Urothelium cell line (cell line): Measurements from ENCODE around the gene JMJD6.

Experiments used
- DNase-seq: peaks from one replicate; pipeline ENCODE4 v3.0.0; 2011; ENCODE audit warnings: low spot score, mixed read lengths
- FAIRE-seq: peaks from 2 replicates; lab custom pipeline; 2011; peaks lifted over from hg19 to GRCh38; lab: Jason Lieb, UNC

JMJD6 gene

GRCh38 chr17:76683011-76683755 is 43.2 kb downstream of the JMJD6 start:
- FAIRE-seq = no peak

DNA sequence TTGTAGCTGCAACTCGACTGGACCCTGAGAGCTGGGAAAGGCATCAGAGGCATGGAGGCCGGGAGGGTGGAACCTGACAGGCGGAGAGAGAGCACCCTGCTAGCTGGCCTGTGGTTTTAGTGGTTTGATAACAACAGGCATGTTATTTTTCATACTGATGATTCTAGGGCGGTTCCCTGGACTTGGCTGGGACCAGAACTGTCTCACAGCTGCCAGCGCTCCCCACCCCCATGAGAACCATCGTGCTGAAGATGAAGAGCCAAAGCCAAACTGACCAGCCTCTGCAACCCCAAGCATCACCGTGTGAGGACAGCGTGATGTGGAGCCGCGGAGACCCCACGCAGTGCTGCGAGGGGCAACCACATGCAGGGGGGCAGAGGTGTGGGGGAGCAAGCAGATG is 44.1 kb downstream of the JMJD6 start:
- FAIRE-seq (peak; percentile 52), DNase-seq (no peak)

More at GRCh38 chr17:76683011-76683755, 43.2 kb downstream of the JMJD6 start:
- no peak for DNase-seq

- FAIRE-seq (peak; percentile 30), DNase-seq (peak; percentile 66)
Observed at GRCh38 chr17:76681222-76682137, 44.9 kb downstream of the JMJD6 start.

DNA sequence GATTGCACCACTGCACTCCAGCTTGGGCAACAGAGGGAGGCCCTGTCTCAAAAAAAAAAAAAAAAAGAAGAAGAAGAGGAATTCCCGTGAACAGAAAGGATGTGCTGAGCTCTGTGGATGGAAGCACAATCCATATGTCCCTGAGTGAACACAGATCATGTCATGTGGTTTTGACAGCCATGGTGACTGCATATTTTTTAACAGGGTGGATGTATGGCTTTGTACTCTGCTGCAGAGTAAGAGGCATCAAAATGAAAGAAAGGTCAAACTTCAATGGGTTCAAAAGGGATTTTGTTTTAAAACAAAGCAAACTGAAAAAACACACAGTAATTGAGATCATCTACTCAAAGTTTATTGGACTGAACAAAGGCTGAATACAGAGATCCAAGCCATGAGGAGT is 47.2 kb downstream of the JMJD6 start:
- FAIRE-seq (no peak), DNase-seq (no peak)

- FAIRE-seq = no peak
- DNase-seq = no peak
Observed at GRCh38 chr17:76678330-76678729, 48.1 kb downstream of the JMJD6 start.

DNA sequence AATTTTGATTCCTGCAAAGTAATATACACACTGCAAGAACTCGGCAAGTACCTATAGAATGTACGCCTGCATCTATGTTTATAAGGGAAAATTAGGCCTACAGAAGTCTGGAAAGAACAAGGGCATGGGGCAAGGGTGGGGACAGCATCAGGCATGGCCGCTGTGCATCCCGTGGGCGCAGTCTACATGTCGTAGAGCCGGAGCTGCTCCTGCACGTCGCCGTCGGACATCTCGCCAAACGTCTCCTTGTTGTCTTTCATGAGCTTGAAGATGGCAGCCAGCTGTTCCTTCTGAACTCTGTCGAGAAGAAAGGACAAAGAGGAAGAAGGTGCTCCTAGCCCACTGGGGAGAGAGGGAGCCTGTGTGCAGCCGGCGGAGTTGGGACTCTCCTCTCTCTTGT is 49.0 kb downstream of the JMJD6 start:
- FAIRE-seq (no peak), DNase-seq (no peak)

DNA sequence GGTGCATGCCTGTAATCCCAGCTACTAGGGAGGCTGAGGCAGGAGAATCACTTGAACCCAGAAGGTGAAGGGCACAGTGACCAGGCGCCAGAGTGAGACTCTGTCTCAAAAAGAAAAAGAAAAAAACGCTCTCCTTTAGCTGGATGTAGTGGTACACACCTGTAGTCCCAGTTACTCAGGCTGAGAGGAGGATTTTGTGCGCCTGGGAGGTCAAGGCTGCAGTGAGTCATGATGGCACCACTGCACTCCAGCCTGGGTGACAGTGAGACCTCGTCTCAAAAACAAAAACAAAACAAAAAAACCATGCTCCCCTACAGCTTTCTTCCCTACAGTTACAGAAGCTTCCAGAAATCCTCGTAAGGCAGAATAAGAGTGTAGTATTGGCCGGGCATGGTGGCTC is 49.8 kb downstream of the JMJD6 start:
- DNase-seq (no peak), FAIRE-seq (no peak)

DNA sequence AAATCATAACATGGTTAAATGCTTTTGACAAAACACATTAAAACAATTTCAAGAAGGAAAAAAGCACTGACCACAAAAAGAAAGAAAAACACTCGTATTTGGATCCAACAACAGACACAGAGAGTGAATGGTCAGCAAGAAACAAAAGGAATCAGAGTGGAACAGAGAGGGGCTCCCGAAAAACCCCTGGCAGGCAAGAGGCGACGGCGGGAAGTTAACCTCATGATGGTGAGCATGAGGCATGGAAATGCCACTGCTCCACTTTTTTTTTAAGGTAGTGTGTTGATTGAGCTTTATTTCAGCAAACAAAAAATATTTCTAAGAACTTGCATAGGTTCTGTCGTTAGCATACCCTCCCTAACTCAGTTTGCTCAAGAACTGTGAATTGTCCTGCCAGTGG is 50.8 kb downstream of the JMJD6 start:
- FAIRE-seq (no peak), DNase-seq (no peak)

DNA sequence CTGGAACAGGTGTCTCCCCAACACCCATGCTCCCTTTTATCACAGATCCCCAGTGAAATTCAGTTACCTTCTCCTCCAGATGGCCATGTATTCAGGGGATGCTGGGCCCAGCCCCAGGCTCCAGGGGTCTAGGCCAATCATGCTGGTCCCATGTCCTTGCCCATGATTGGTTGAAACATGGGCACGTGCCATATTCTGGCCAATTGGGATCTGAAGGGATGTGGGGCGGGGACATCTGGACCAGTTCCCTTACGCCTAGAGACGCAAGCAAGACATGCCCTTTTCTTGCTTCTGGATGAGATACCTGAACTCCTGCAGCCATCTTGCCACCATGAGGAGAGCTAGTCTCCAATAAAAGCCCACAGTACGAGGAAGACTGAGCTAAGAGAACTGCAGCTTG is 51.8 kb downstream of the JMJD6 start:
- FAIRE-seq (no peak), DNase-seq (no peak)

DNA sequence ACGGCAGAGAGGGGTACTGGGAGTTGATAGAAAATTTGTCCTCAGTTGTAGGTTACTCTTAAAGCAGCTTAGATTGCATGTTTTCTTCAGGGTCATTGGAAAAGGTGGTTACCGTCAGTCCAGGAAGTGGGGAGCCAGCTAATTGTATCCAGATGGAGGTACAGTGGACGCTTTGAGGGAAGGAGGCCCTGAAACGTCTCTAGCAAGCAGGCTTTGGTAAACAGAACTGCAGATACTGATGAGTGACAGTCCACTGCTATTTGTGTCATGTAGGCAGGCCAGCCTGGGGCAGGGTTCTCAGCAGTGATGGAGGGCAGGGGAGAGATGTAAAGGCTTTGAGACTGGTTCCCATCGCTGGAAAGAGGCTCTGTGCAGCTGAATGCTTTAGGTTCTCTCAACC is 52.7 kb downstream of the JMJD6 start:
- DNase-seq (no peak), FAIRE-seq (no peak)

- no peak for DNase-seq
- FAIRE-seq = no peak
Observed at GRCh38 chr17:76672892-76673291, 53.5 kb downstream of the JMJD6 start.

GRCh38 chr17:76672270-76672851 is 54.0 kb downstream of the JMJD6 start:
- FAIRE-seq = no peak
- peak; percentile 33 for DNase-seq

DNA sequence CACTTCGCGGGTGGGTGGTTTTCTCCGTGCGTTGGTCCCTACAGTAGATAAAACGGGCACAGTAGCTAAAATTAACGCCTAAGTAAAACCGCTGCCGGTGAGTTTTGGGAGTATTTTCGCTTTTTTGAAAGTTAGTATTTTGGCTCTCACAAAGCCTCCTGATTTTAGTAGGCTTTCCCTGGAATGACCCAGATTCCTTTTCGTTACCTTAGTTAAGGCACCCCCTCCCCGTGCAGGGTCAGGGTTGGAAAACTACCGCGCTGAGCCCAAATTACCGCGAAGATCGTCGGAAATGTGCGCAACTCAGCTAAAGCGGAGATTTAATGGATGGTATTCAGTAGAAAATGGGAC is 54.5 kb downstream of the JMJD6 start:
- no peak for DNase-seq
- FAIRE-seq = no peak

GRCh38 chr17:76671123-76671911 is 55.1 kb downstream of the JMJD6 start:
- peak; percentile 100 for DNase-seq
- peak; percentile 96 for FAIRE-seq

- DNase-seq (no peak), FAIRE-seq (no peak)
Observed at GRCh38 chr17:76670718-76671122, 55.7 kb downstream of the JMJD6 start.

DNA sequence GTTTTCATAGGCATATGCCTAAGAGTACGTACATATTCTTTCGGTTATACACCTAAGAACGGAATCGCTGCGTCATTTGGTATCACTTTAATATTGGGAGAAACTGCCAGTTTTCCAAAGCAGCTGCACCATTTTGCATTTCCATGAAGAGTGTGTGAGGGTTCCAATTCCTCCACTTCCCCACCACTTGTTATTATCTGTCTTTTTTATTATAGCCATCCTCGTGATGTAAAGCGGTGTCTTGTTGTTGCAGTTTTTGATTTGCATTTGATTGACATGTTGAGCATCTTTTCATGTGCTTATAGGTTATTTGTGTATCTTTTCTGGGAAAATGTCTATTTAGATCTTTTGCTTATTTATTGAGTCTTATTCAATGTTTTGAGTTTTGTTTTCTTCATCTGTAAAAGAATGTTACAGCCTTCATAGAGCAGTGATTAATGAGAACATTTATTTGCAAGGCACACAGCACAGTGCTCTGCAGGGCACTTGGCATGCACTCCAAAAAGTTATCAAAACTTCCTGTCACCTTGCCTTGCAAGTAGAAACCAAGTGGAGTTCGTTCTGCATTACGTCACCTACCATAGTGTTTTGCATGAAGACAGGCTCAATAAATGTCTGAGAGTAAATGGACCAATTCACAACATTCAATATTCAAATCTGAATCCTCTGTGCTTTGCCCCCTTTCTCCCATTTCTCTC is 56.2 kb downstream of the JMJD6 start:
- FAIRE-seq (no peak), DNase-seq (no peak)
